Measurements from ENCODE around the gene KCNK7.

Gene KCNK7

DNA sequence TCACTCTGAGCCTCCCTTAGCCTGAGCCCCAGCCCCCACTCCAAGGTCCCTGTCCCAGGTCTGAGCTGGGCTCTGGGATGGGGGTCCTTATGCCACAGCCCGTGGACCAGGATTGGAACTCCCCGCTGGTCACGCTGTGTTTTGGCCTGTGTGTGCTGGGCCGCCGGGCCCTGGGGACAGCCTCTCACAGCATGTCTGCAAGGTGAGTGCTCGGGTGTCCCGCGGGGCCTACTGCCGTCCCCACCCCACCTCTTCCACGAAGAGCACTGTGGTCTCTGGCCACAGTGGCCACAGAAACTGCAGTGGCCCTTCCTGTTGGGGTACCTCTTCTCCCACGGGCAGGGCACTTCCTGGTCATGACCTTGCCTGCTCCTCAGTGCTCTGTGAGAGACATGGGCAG lies 38.8 kb upstream of the KCNK7 start:
- no peak overlapping the region for H3K27ac ChIP-seq (ENCODE audit: low read depth, low read length)
- H3K4ac ChIP-seq (ENCODE audit: low read depth, low read length) = no peak overlapping the region
- H4K8ac ChIP-seq (ENCODE audit: low read depth, low read length) = no peak overlapping the region
- no peak overlapping the region for H4K91ac ChIP-seq (ENCODE audit: low read depth, low read length)
- H3K4me1 ChIP-seq (ENCODE audit: control insufficient read depth in 1 of 2, insufficient read depth in 2 of 2, low read length in 2 of 2) = peaks cover 9 to 15% of the 10 kb centered on the region in 2 experiments
- peaks cover 7% of the 10 kb centered on the region for H3K79me1 ChIP-seq (ENCODE audit: low read length)
- no peak overlapping the region for H2AFZ ChIP-seq (ENCODE audit: insufficient read depth, low read length, poor library complexity)
- no peak overlapping the region for H3K9ac ChIP-seq (ENCODE audit: low read length)
- no peaks in the 10 kb centered on the region for H3K27me3 ChIP-seq (ENCODE audit: insufficient read depth, low read length)
- peaks cover 65 to 70% of the 10 kb centered on the region in 2 experiments for H3K36me3 ChIP-seq (ENCODE audit: control insufficient read depth in 1 of 2, insufficient read depth in 2 of 2, low read length in 2 of 2)
- no peak overlapping the region for H3K14ac ChIP-seq (ENCODE audit: low read length)
- H3K79me2 ChIP-seq (ENCODE audit: control insufficient read depth, insufficient read depth, low read length, poor library complexity) = peaks cover 5% of the 10 kb centered on the region
- H3K9me3 ChIP-seq (ENCODE audit: insufficient read depth, low read depth, low read length) = no peaks in the 10 kb centered on the region
- H3K4me3 ChIP-seq (ENCODE audit: low read depth, low read length) = no peak overlapping the region
- no peak for DNase-seq
- no peak overlapping the region for H2AK5ac ChIP-seq (ENCODE audit: low read length)
- H3K18ac ChIP-seq (ENCODE audit: low read length) = no peak overlapping the region
- no peak overlapping the region for H4K12ac ChIP-seq (ENCODE audit: low read depth, low read length)
- no CpG with 5 or more reads among the region's 11 CpGs for WGBS (ENCODE audit: extremely low coverage, insufficient coverage, insufficient read length)
- H3K23ac ChIP-seq (ENCODE audit: low read length) = no peak overlapping the region
- H2BK12ac ChIP-seq (ENCODE audit: low read length) = no peak overlapping the region
- no peak overlapping the region for H2BK5ac ChIP-seq (ENCODE audit: low read depth, low read length, poor library complexity)
- H2BK120ac ChIP-seq (ENCODE audit: insufficient read depth, low read length, poor library complexity) = no peak overlapping the region
- no peak overlapping the region for H3K4me2 ChIP-seq (ENCODE audit: low read length)

GRCh38 chr11:65634109-65634436 lies 38.5 kb upstream of the KCNK7 start:
- H2BK120ac ChIP-seq (ENCODE audit: insufficient read depth, low read length, poor library complexity) = no peak overlapping the region
- H3K23ac ChIP-seq (ENCODE audit: low read length) = no peak overlapping the region
- peaks cover 5% of the 10 kb centered on the region for H3K79me2 ChIP-seq (ENCODE audit: control insufficient read depth, insufficient read depth, low read length, poor library complexity)
- WGBS (ENCODE audit: extremely low coverage, insufficient coverage, insufficient read length) = no CpG with 5 or more reads among the region's 14 CpGs
- no peak overlapping the region for H3K27ac ChIP-seq (ENCODE audit: low read depth, low read length)
- H3K27me3 ChIP-seq (ENCODE audit: insufficient read depth, low read length) = no peaks in the 10 kb centered on the region
- H2AFZ ChIP-seq (ENCODE audit: insufficient read depth, low read length, poor library complexity) = no peak overlapping the region
- no peak overlapping the region for H2BK12ac ChIP-seq (ENCODE audit: low read length)
- no peak overlapping the region for H3K4ac ChIP-seq (ENCODE audit: low read depth, low read length)
- peaks cover under 1% of the 10 kb centered on the region for H3K9me3 ChIP-seq (ENCODE audit: insufficient read depth, low read depth, low read length)
- no peak overlapping the region for H3K9ac ChIP-seq (ENCODE audit: low read length)
- DNase-seq = no peak
- H3K4me1 ChIP-seq (ENCODE audit: control insufficient read depth in 1 of 2, insufficient read depth in 2 of 2, low read length in 2 of 2) = peaks cover 9 to 15% of the 10 kb centered on the region in 2 experiments
- H4K91ac ChIP-seq (ENCODE audit: low read depth, low read length) = no peak overlapping the region
- no peak overlapping the region for H3K4me2 ChIP-seq (ENCODE audit: low read length)
- H4K12ac ChIP-seq (ENCODE audit: low read depth, low read length) = no peak overlapping the region
- H2AK5ac ChIP-seq (ENCODE audit: low read length) = no peak overlapping the region
- no peak overlapping the region for H2BK5ac ChIP-seq (ENCODE audit: low read depth, low read length, poor library complexity)
- H3K14ac ChIP-seq (ENCODE audit: low read length) = no peak overlapping the region
- H4K8ac ChIP-seq (ENCODE audit: low read depth, low read length) = no peak overlapping the region
- H3K36me3 ChIP-seq (ENCODE audit: control insufficient read depth in 1 of 2, insufficient read depth in 2 of 2, low read length in 2 of 2) = peaks cover 69 to 73% of the 10 kb centered on the region in 2 experiments
- H3K18ac ChIP-seq (ENCODE audit: low read length) = no peak overlapping the region
- no peak overlapping the region for H3K4me3 ChIP-seq (ENCODE audit: low read depth, low read length)
- H3K79me1 ChIP-seq (ENCODE audit: low read length) = peaks cover 7% of the 10 kb centered on the region

DNA sequence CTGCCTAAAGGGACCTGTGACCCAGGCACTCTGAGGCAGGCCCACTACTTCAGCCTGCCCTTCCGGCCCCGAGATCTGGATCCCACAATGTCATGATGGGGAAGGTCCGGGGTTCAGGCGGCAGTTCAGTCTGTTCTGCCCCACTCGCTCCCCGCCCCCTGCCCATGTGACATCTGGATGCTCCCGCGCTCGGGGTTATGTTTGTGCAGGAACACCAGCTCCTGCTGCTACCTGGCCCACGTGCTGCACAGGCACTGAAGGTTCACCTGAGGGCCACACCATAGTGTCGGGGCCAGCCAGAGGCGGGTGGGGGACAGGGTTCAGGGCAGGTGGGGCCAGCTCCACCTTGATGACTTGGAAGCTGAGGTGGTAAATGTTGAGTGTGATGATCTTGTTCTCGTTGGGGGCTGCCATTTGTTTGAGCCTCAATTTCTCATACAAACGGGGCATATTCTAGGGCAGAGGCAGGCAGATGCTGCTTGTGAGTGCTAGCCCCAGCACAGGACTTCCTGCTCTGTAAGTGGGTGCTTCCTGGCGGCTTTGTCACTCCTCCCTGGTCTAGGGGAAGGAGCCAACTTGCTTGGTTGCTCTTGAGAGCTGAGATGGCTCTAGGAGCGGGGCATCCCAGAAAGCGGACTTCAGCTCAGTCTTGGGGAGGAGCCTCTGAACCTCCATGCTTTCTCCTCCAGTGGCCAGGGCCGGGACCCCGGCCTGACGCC lies 37.9 kb upstream of the KCNK7 start:
- Histone ChIP-seq H3K4me2 (ENCODE audit: low read length) (no peak overlapping the region), H2BK120ac (ENCODE audit: insufficient read depth, low read length, poor library complexity) (no peak overlapping the region), H2BK5ac (ENCODE audit: low read depth, low read length, poor library complexity) (no peak overlapping the region), H4K12ac (ENCODE audit: low read depth, low read length) (no peak overlapping the region), H2AFZ (ENCODE audit: insufficient read depth, low read length, poor library complexity) (no peak overlapping the region), H3K27me3 (ENCODE audit: insufficient read depth, low read length) (no peaks in the 10 kb centered on the region), H3K36me3 (ENCODE audit: control insufficient read depth in 1 of 2, insufficient read depth in 2 of 2, low read length in 2 of 2) (peaks cover 74 to 79% of the 10 kb centered on the region in 2 experiments), H3K4me1 (ENCODE audit: control insufficient read depth in 1 of 2, insufficient read depth in 2 of 2, low read length in 2 of 2) (peaks cover 6 to 11% of the 10 kb centered on the region in 2 experiments), H3K4me3 (ENCODE audit: low read depth, low read length) (peak overlapping the region; percentile 35), H4K8ac (ENCODE audit: low read depth, low read length) (no peak overlapping the region), H3K79me1 (ENCODE audit: low read length) (peaks cover 4% of the 10 kb centered on the region), H3K9ac (ENCODE audit: low read length) (no peak overlapping the region), H3K23ac (ENCODE audit: low read length) (no peak overlapping the region), H3K18ac (ENCODE audit: low read length) (no peak overlapping the region), H4K91ac (ENCODE audit: low read depth, low read length) (no peak overlapping the region), H2AK5ac (ENCODE audit: low read length) (no peak overlapping the region), H3K4ac (ENCODE audit: low read depth, low read length) (no peak overlapping the region), H3K27ac (ENCODE audit: low read depth, low read length) (no peak overlapping the region), H2BK12ac (ENCODE audit: low read length) (no peak overlapping the region), H3K14ac (ENCODE audit: low read length) (no peak overlapping the region), H3K9me3 (ENCODE audit: insufficient read depth, low read depth, low read length) (peaks cover 3% of the 10 kb centered on the region), H3K79me2 (ENCODE audit: control insufficient read depth, insufficient read depth, low read length, poor library complexity) (peaks cover 5% of the 10 kb centered on the region)
- DNase-seq = no peak
- no CpG with 5 or more reads among the region's 20 CpGs for WGBS (ENCODE audit: extremely low coverage, insufficient coverage, insufficient read length)

DNA sequence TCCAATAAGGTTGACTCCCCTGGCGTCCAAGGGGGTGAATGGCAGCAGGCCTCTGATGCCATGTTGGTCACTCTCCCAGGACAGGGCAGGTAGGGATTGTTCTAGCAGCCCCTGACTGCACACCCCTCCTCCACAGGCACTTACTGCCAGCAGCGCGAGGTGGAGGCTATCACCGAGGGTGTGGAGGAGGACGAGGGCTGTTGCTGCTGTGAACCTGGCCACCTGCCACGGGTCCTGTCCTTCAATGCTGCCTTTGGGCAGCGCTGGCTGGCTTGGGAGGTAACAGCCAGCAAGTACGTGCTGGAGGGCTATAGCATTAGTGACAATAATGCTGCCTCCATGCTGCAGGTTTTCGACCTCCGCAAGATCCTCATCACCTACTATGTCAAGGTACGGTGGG lies 34.6 kb upstream of the KCNK7 start:
- Histone ChIP-seq H2BK120ac (ENCODE audit: insufficient read depth, low read length, poor library complexity) (no peak overlapping the region), H2BK5ac (ENCODE audit: low read depth, low read length, poor library complexity) (no peak overlapping the region), H3K79me2 (ENCODE audit: control insufficient read depth, insufficient read depth, low read length, poor library complexity) (no peaks in the 10 kb centered on the region), H3K23ac (ENCODE audit: low read length) (no peak overlapping the region), H3K9me3 (ENCODE audit: insufficient read depth, low read depth, low read length) (peaks cover 3% of the 10 kb centered on the region), H3K4ac (ENCODE audit: low read depth, low read length) (no peak overlapping the region), H3K14ac (ENCODE audit: low read length) (no peak overlapping the region), H4K8ac (ENCODE audit: low read depth, low read length) (no peak overlapping the region), H3K9ac (ENCODE audit: low read length) (no peak overlapping the region), H3K18ac (ENCODE audit: low read length) (no peak overlapping the region), H3K27ac (ENCODE audit: low read depth, low read length) (no peak overlapping the region), H3K27me3 (ENCODE audit: insufficient read depth, low read length) (no peaks in the 10 kb centered on the region), H4K12ac (ENCODE audit: low read depth, low read length) (no peak overlapping the region), H2BK12ac (ENCODE audit: low read length) (no peak overlapping the region), H3K4me3 (ENCODE audit: low read depth, low read length) (no peak overlapping the region), H2AK5ac (ENCODE audit: low read length) (no peak overlapping the region), H3K4me1 (ENCODE audit: control insufficient read depth in 1 of 2, insufficient read depth in 2 of 2, low read length in 2 of 2) (no peaks in the 10 kb centered on the region), H2AFZ (ENCODE audit: insufficient read depth, low read length, poor library complexity) (no peak overlapping the region), H3K36me3 (ENCODE audit: control insufficient read depth in 1 of 2, insufficient read depth in 2 of 2, low read length in 2 of 2) (peaks cover 85 to 90% of the 10 kb centered on the region in 2 experiments), H3K4me2 (ENCODE audit: low read length) (no peak overlapping the region), H3K79me1 (ENCODE audit: low read length) (no peaks in the 10 kb centered on the region), H4K91ac (ENCODE audit: low read depth, low read length) (no peak overlapping the region)
- no CpG with 5 or more reads among the region's 11 CpGs for WGBS (ENCODE audit: extremely low coverage, insufficient coverage, insufficient read length)
- no peak for DNase-seq

All from trophoblast cell (in vitro differentiated cells and primary cell).